ENCODE measurements around the gene NEDD4L. TPM values are rescaled to one million over a fixed set of nuclear protein-coding genes. Genes with fewer than 3 reads are reported as not detected.
"Not testable (repeated sequence)": the region's sequence is repeated elsewhere in the genome, so short reads cannot be mapped to it uniquely, and the experiment has no call there.

Gene NEDD4L
- polyA plus RNA-seq (ENCODE audit: insufficient read length): 140 TPM
- long read RNA-seq, donor 1, transcript NEDD4L-237 (2 exons, 728 nt): major isoform, 12 of 15 reads
- long read RNA-seq, donor 1, partial matches to known transcripts: 0 of 15 reads
- long read RNA-seq, donor 1, other reads (novel, unspliced or antisense): 0 of 15 reads
- long read RNA-seq, donor 2, transcript NEDD4L-237 (2 exons, 728 nt): major isoform, 9 of 12 reads
- long read RNA-seq, donor 2, partial matches to known transcripts: 0 of 12 reads
- long read RNA-seq, donor 2, other reads (novel, unspliced or antisense): 0 of 12 reads
- long read RNA-seq, donor 3, full-length matches to known transcripts: 7 of 7 reads
- long read RNA-seq, donor 3, partial matches to known transcripts: 0 of 7 reads
- long read RNA-seq, donor 3, other reads (novel, unspliced or antisense): 0 of 7 reads
- long read RNA-seq, donor 4, partial matches to known transcripts: 0 of 3 reads
- long read RNA-seq, donor 4, other reads (novel, unspliced or antisense): 0 of 3 reads
- long read RNA-seq, donor 5, transcript NEDD4L-237 (2 exons, 728 nt): major isoform, 11 of 16 reads
- long read RNA-seq, donor 5, partial matches to known transcripts: 0 of 16 reads
- long read RNA-seq, donor 5, other reads (novel, unspliced or antisense): 0 of 16 reads
- long read RNA-seq, donor 6, transcript NEDD4L-237 (2 exons, 728 nt): major isoform, 12 of 13 reads
- long read RNA-seq, donor 6, partial matches to known transcripts: 0 of 13 reads
- long read RNA-seq, donor 6, other reads (novel, unspliced or antisense): 0 of 13 reads
- long read RNA-seq, donor 7, full-length matches to known transcripts: 16 of 16 reads
- long read RNA-seq, donor 7, partial matches to known transcripts: 0 of 16 reads
- long read RNA-seq, donor 7, other reads (novel, unspliced or antisense): 0 of 16 reads
- long read RNA-seq, donor 8, transcript NEDD4L-237 (2 exons, 728 nt): major isoform, 5 of 5 reads
- long read RNA-seq, donor 8, partial matches to known transcripts: 0 of 5 reads
- long read RNA-seq, donor 8, other reads (novel, unspliced or antisense): 0 of 5 reads

GRCh38 chr18:58043491-58044369, at the start of gene NEDD4L:
TSS of gene NEDD4L (plus strand) at chr18:58044226. CDS start at chr18:58044661, 435 bp downstream.
- peak; percentile 85 for DNase-seq

GRCh38 chr18:57995331-57995730, 48.7 kb upstream of the NEDD4L start:
- DNase-seq: no peak

GRCh38 chr18:57996894-57997293, 47.1 kb upstream of the NEDD4L start:
- not testable (repeated sequence) for DNase-seq

- no peak for DNase-seq
Observed at GRCh38 chr18:57997820-57998219, 46.2 kb upstream of the NEDD4L start.

GRCh38 chr18:57998461-57998860, 45.6 kb upstream of the NEDD4L start:
- DNase-seq: no peak

GRCh38 chr18:58004317-58004716, 39.7 kb upstream of the NEDD4L start:
- DNase-seq: no peak

GRCh38 chr18:58005011-58005410, 39.0 kb upstream of the NEDD4L start:
- DNase-seq: no peak

GRCh38 chr18:58005885-58006523, 38.0 kb upstream of the NEDD4L start:
- no peak for DNase-seq

- DNase-seq: no peak
Observed at GRCh38 chr18:58009166-58009565, 34.9 kb upstream of the NEDD4L start.

- no peak for DNase-seq
Observed at GRCh38 chr18:58010265-58010664, 33.8 kb upstream of the NEDD4L start.

GRCh38 chr18:58012356-58012755, 31.7 kb upstream of the NEDD4L start:
- DNase-seq: no peak

- DNase-seq: peak; percentile 19
Observed at GRCh38 chr18:58013241-58014211, 30.5 kb upstream of the NEDD4L start.

GRCh38 chr18:58015065-58015780, 28.8 kb upstream of the NEDD4L start:
- no peak for DNase-seq

GRCh38 chr18:58017267-58017666, 26.8 kb upstream of the NEDD4L start:
- no peak for DNase-seq

- DNase-seq: no peak
Observed at GRCh38 chr18:58020567-58021107, 23.4 kb upstream of the NEDD4L start.

GRCh38 chr18:58021504-58021903, 22.5 kb upstream of the NEDD4L start:
- DNase-seq: no peak

GRCh38 chr18:58023108-58023507, 20.9 kb upstream of the NEDD4L start:
- DNase-seq: no peak

GRCh38 chr18:58024139-58024538, 19.9 kb upstream of the NEDD4L start:
- peak; percentile 19 for DNase-seq

GRCh38 chr18:58025205-58025604, 18.8 kb upstream of the NEDD4L start:
- no peak for DNase-seq

Data from left kidney (tissue), 8 donors.